ENCODE data around the gene GLG1.
"Not testable (repeated sequence)": the region's sequence is repeated elsewhere in the genome, so short reads cannot be mapped to it uniquely, and the experiment has no call there.

GLG1 gene

GRCh38 chr16:74606521-74607309, at the start of gene GLG1:
TSS of gene GLG1 (minus strand) at chr16:74607114. CDS start at chr16:74607094, 20 bp downstream.
- ChIA-PET CTCF (no interaction called here), POLR2A (ENCODE audit: low non-redundant PET) (interaction anchor here (0.5 to 1.0 kb wide), 3 partner anchors 113 to 123 kb away, joined by 3 read pairs; no protein-coding TSS in a partner anchor)
- peak; percentile 84 for DNase-seq (ENCODE audit: low spot score)
- TF ChIP-seq, protein P1, sequence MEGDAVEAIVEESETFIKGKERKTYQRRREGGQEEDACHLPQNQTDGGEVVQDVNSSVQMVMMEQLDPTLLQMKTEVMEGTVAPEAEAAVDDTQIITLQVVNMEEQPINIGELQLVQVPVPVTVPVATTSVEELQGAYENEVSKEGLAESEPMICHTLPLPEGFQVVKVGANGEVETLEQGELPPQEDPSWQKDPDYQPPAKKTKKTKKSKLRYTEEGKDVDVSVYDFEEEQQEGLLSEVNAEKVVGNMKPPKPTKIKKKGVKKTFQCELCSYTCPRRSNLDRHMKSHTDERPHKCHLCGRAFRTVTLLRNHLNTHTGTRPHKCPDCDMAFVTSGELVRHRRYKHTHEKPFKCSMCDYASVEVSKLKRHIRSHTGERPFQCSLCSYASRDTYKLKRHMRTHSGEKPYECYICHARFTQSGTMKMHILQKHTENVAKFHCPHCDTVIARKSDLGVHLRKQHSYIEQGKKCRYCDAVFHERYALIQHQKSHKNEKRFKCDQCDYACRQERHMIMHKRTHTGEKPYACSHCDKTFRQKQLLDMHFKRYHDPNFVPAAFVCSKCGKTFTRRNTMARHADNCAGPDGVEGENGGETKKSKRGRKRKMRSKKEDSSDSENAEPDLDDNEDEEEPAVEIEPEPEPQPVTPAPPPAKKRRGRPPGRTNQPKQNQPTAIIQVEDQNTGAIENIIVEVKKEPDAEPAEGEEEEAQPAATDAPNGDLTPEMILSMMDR (conservative IDR thresholded peaks at IDR 0.05; ENCODE audit: low read depth) = no peak
- H3K27ac ChIP-seq = peak within 1 kb of the TSS; percentile 88

- no peak overlapping the region for H3K27ac ChIP-seq
- ChIA-PET CTCF (interaction anchor here (0.6 kb wide), 1 partner anchor 217 kb away, joined by 4 read pairs; no protein-coding TSS in a partner anchor), POLR2A (ENCODE audit: low non-redundant PET) (no interaction called here)
- DNase-seq (ENCODE audit: low spot score) = no peak
- TF ChIP-seq, protein P1 (conservative IDR thresholded peaks at IDR 0.05; ENCODE audit: low read depth) = no peak
These were observed 47.7 kb upstream of the GLG1 start for GRCh38 chr16:74654536-74655050.

- CTCF ChIA-PET = interaction anchor here (2.0 kb wide), 1 partner anchor 210 kb away, joined by 7 read pairs; no protein-coding TSS in a partner anchor
- H3K27ac ChIP-seq = peak overlapping the region; percentile 21; the same call in 1 of the 2 replicates
These were observed 46.0 kb upstream of the GLG1 start for GRCh38 chr16:74652883-74653282.

GRCh38 chr16:74652249-74652648, 45.3 kb upstream of the GLG1 start:
- TF ChIP-seq, protein P1 (conservative IDR thresholded peaks at IDR 0.05; ENCODE audit: low read depth) = no peak
- H3K27ac ChIP-seq = no peak overlapping the region
- ChIA-PET CTCF (interaction anchor here (0.7 to 2.0 kb wide), 2 partner anchors 21 to 210 kb away, joined by 3 to 7 read pairs; no protein-coding TSS in a partner anchor), POLR2A (ENCODE audit: low non-redundant PET) (interaction anchor here (1.0 kb wide), 1 partner anchor 15 kb away, joined by 3 read pairs; the partner anchor contains the start of gene RFWD3)
- no peak for DNase-seq (ENCODE audit: low spot score)

More at GRCh38 chr16:74652883-74653282, 46.0 kb upstream of the GLG1 start:
- DNase-seq (ENCODE audit: low spot score); POLR2A ChIA-PET (ENCODE audit: low non-redundant PET): not testable (repeated sequence)

DNA sequence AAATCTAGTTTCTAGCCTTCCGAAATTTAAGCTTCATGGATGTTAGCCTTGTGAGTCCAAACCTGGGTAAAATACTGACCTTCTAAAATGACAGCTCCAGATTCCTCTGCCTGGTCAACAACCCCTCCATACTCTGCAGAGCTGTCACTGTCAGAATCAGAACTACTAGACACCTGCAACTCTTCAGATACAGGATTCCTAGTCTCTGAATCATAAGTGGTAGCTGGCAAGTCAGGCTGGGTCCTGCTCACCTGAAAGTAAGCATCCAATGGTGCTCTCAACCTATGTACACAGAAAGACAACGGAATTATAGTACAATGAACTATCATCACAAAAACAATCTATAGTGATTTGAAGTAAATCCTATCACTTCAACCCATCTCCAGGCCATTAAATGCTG, 44.9 kb upstream of the GLG1 start:
- peak; percentile 50 for DNase-seq (ENCODE audit: low spot score)
- CTCF ChIA-PET = interaction anchor here (0.7 to 2.0 kb wide), 2 partner anchors 21 to 211 kb away, joined by 3 to 7 read pairs; no protein-coding TSS in a partner anchor
- TF ChIP-seq, protein P1 (conservative IDR thresholded peaks at IDR 0.05; ENCODE audit: low read depth) = no peak
- no peak overlapping the region for H3K27ac ChIP-seq
- POLR2A ChIA-PET (ENCODE audit: low non-redundant PET) = interaction anchor here (1.0 kb wide), 1 partner anchor 15 kb away, joined by 3 read pairs; the partner anchor contains the start of gene RFWD3

GRCh38 chr16:74650966-74651567, 44.2 kb upstream of the GLG1 start:
- DNase-seq (ENCODE audit: low spot score) = no peak
- H3K27ac ChIP-seq = no peak overlapping the region
- POLR2A ChIA-PET (ENCODE audit: low non-redundant PET) = interaction anchor here (1.0 kb wide), 1 partner anchor 16 kb away, joined by 3 read pairs; the partner anchor contains the start of gene RFWD3
- TF ChIP-seq, protein P1 (conservative IDR thresholded peaks at IDR 0.05; ENCODE audit: low read depth) = peak; percentile 61
- CTCF ChIA-PET = interaction anchor here (0.6 to 0.7 kb wide), 2 partner anchors 20 to 165 kb away, joined by 3 to 4 read pairs; no protein-coding TSS in a partner anchor
